ENCODE results near the gene NUDT19. TPM values are rescaled to one million over a fixed set of nuclear protein-coding genes. Genes with fewer than 3 reads are reported as not detected.
"Not testable (repeated sequence)": the region's sequence is repeated elsewhere in the genome, so short reads cannot be mapped to it uniquely, and the experiment has no call there.

Gene NUDT19
- total RNA-seq, 1 donor from 2014 or later: 5.1 TPM

GRCh38 chr19:32674153-32674930 is 17.3 kb upstream of the NUDT19 start:
- intact Hi-C loops (cut with DNase I): loop anchor here (10.0 kb wide), 1 partner anchor 1470 kb away; no protein-coding TSS in a partner anchor
- ATAC-seq (no peak), DNase-seq (ENCODE audit: low spot score) (no peak)

- intact Hi-C loops (cut with DNase I): loop anchor here (10.0 kb wide), 1 partner anchor 1470 kb away; no protein-coding TSS in a partner anchor
- ATAC-seq: peak; percentile 99
Observed at GRCh38 chr19:32674931-32675719, 16.5 kb upstream of the NUDT19 start, which contains the start of gene ANKRD27. Gene ANKRD27 (minus strand): TSS chr19:32675180. CDS start chr19:32659015, 16,165 bp downstream.

GRCh38 chr19:32675720-32676185 is 15.9 kb upstream of the NUDT19 start, which contains the start of gene RGS9BP:
Gene RGS9BP (plus strand): TSS chr19:32675848. CDS start chr19:32676264, 416 bp downstream.
- intact Hi-C loops (cut with DNase I): loop anchor here (10.0 kb wide), 1 partner anchor 1469 kb away; no protein-coding TSS in a partner anchor
- ATAC-seq (peak; percentile 91), DNase-seq (ENCODE audit: low spot score) (peak; percentile 88)

More at GRCh38 chr19:32674931-32675719, 16.5 kb upstream of the NUDT19 start, which contains the start of gene ANKRD27:
- peak; percentile 99 for DNase-seq (ENCODE audit: low spot score)

GRCh38 chr19:32676186-32676894 is 15.3 kb upstream of the NUDT19 start:
- no peak for ATAC-seq
- intact Hi-C loops (cut with DNase I): loop anchor here (10.0 kb wide), 1 partner anchor 1468 kb away; no protein-coding TSS in a partner anchor
- DNase-seq (ENCODE audit: low spot score): no peak

GRCh38 chr19:32676895-32677359 is 14.7 kb upstream of the NUDT19 start:
- intact Hi-C loops (cut with DNase I): loop anchor here (10.0 kb wide), 1 partner anchor 1468 kb away; no protein-coding TSS in a partner anchor
- no peak for DNase-seq (ENCODE audit: low spot score)
- no peak for ATAC-seq

GRCh38 chr19:32677657-32678056 is 14.0 kb upstream of the NUDT19 start:
- no peak for DNase-seq (ENCODE audit: low spot score)
- intact Hi-C loops (cut with DNase I): loop anchor here (10.0 kb wide), 1 partner anchor 1467 kb away; no protein-coding TSS in a partner anchor

GRCh38 chr19:32680986-32681385 is 10.6 kb upstream of the NUDT19 start:
- no peak for ATAC-seq
- DNase-seq (ENCODE audit: low spot score): no peak
- intact Hi-C loops (cut with DNase I): no loop called here

More at GRCh38 chr19:32677657-32678056, 14.0 kb upstream of the NUDT19 start:
- no peak for ATAC-seq

GRCh38 chr19:32682317-32682716 is 9.3 kb upstream of the NUDT19 start:
- ATAC-seq (no peak), DNase-seq (ENCODE audit: low spot score) (no peak)
- intact Hi-C loops (cut with DNase I): no loop called here

GRCh38 chr19:32686847-32687475 is 4.7 kb upstream of the NUDT19 start:
- ATAC-seq (no peak), DNase-seq (ENCODE audit: low spot score) (no peak)
- intact Hi-C loops (cut with DNase I): no loop called here

GRCh38 chr19:32687681-32688080 is 3.9 kb upstream of the NUDT19 start:
- no peak for DNase-seq (ENCODE audit: low spot score)
- intact Hi-C loops (cut with DNase I): no loop called here
- no peak for ATAC-seq

GRCh38 chr19:32688311-32688710 is 3.3 kb upstream of the NUDT19 start:
- ATAC-seq: no peak
- no peak for DNase-seq (ENCODE audit: low spot score)
- intact Hi-C loops (cut with DNase I): no loop called here

- DNase-seq (ENCODE audit: low spot score): peak; percentile 75
- intact Hi-C loops (cut with DNase I): no loop called here
- ATAC-seq: peak; percentile 76
Observed at GRCh38 chr19:32691952-32692726, 518 bp downstream of the NUDT19 start.

GRCh38 chr19:32692727-32693061 is 1.1 kb downstream of the NUDT19 start:
- intact Hi-C loops (cut with DNase I): no loop called here
- ATAC-seq (no peak), DNase-seq (ENCODE audit: low spot score) (no peak)

- intact Hi-C loops (cut with DNase I); ATAC-seq; DNase-seq (ENCODE audit: low spot score): not testable (repeated sequence)
Observed at GRCh38 chr19:32693151-32694108, 1.8 kb downstream of the NUDT19 start.

- DNase-seq (ENCODE audit: low spot score); intact Hi-C loops (cut with DNase I); ATAC-seq: not testable (repeated sequence)
Observed at GRCh38 chr19:32694316-32694715, 2.7 kb downstream of the NUDT19 start.

GRCh38 chr19:32694851-32695250 is 3.2 kb downstream of the NUDT19 start:
- DNase-seq (ENCODE audit: low spot score); ATAC-seq; intact Hi-C loops (cut with DNase I): not testable (repeated sequence)

All from sciatic nerve (tissue), 2 donors.